ELF-1 (cell line): ENCODE results near the gene THSD4.
"Not testable (repeated sequence)": the region's sequence is repeated elsewhere in the genome, so short reads cannot be mapped to it uniquely, and the experiment has no call there.

Experiments used
- DNase-seq: peaks from one replicate; pipeline ENCODE4 v3.0.0-alpha.2; 2016; ENCODE audit warnings: low read depth, low spot score

Gene THSD4

GRCh38 chr15:71380345-71380744 is 265.1 kb downstream of the THSD4 start:
- DNase-seq, result no peak

GRCh38 chr15:71384501-71384900 is 269.2 kb downstream of the THSD4 start:
- DNase-seq, result no peak

GRCh38 chr15:71385026-71385425 is 269.8 kb downstream of the THSD4 start:
- no peak for DNase-seq

- DNase-seq, result no peak
Measured at GRCh38 chr15:71385457-71385856, 270.2 kb downstream of the THSD4 start.

GRCh38 chr15:71386005-71386404 is 270.7 kb downstream of the THSD4 start:
- no peak for DNase-seq

- DNase-seq, result peak; percentile 82
Measured at GRCh38 chr15:71386448-71387236, 271.4 kb downstream of the THSD4 start.

- peak; percentile 20 for DNase-seq
Measured at GRCh38 chr15:71387810-71388209, 272.5 kb downstream of the THSD4 start.

- no peak for DNase-seq
Measured at GRCh38 chr15:71390096-71390495, 274.8 kb downstream of the THSD4 start.

- DNase-seq, result no peak
Measured at GRCh38 chr15:71391421-71392088, 276.3 kb downstream of the THSD4 start.

- no peak for DNase-seq
Measured at GRCh38 chr15:71392861-71393283, 277.6 kb downstream of the THSD4 start.

GRCh38 chr15:71393383-71393782 is 278.1 kb downstream of the THSD4 start:
- no peak for DNase-seq

- no peak for DNase-seq
Measured at GRCh38 chr15:71396536-71397125, 281.4 kb downstream of the THSD4 start.

GRCh38 chr15:71397377-71397776 is 282.1 kb downstream of the THSD4 start:
- no peak for DNase-seq

GRCh38 chr15:71400294-71400693 is 285.0 kb downstream of the THSD4 start:
- DNase-seq, result no peak

GRCh38 chr15:71401728-71402127 is 286.5 kb downstream of the THSD4 start:
- not testable (repeated sequence) for DNase-seq

GRCh38 chr15:71409541-71409940 is 294.3 kb downstream of the THSD4 start:
- no peak for DNase-seq

- DNase-seq, result no peak
Measured at GRCh38 chr15:71410347-71410746, 295.1 kb downstream of the THSD4 start.

GRCh38 chr15:71411538-71412482 is 296.5 kb downstream of the THSD4 start:
- DNase-seq, result no peak

- DNase-seq, result no peak
Measured at GRCh38 chr15:71413419-71413818, 298.1 kb downstream of the THSD4 start.

GRCh38 chr15:71414853-71415252 is 299.6 kb downstream of the THSD4 start:
- no peak for DNase-seq

GRCh38 chr15:71422530-71423259 is 307.4 kb downstream of the THSD4 start:
- no peak for DNase-seq
